IPS DF 6.9 (cell line): ENCODE measurements around the gene EME2.

Experiments
- DNase-seq: peaks from one replicate; pipeline ENCODE4 v3.0.0-alpha.2; 2013; ENCODE audit warnings: low read depth, low spot score
- H3K27ac ChIP-seq: one replicate; pipeline ENCODE4 v1.5.1; 2013; ENCODE audit warnings: low read length, control low read depth
- H3K27me3 ChIP-seq: 2 replicates; pipeline ENCODE4 v1.6.1; 2013; ENCODE audit warnings: mild to moderate bottlenecking, low read length; ENCODE audit not compliant: control insufficient read depth, insufficient read depth
- H3K36me3 ChIP-seq: 2 replicates; pipeline ENCODE4 v1.6.1; 2013; ENCODE audit warnings: low read length; ENCODE audit not compliant: control insufficient read depth, insufficient read depth
- H3K4me1 ChIP-seq: 2 replicates; pipeline ENCODE4 v1.6.1; 2013; ENCODE audit warnings: low read length; ENCODE audit not compliant: control insufficient read depth, insufficient read depth
- H3K4me3 ChIP-seq: 2 replicates; pipeline ENCODE4 v1.5.1; 2013; ENCODE audit warnings: mild to moderate bottlenecking, low read length
- H3K9me3 ChIP-seq: 2 replicates; pipeline ENCODE4 v1.6.1; 2013; ENCODE audit warnings: low read length, inconsistent platforms; ENCODE audit not compliant: control insufficient read depth, insufficient read depth
- WGBS: extraction: QIAGEN DNeasy Blood & Tissue Kit; methylation state at CpG from one replicate; pipeline ENCODE4 v1.1.7; 2013; ENCODE audit warnings: mixed read lengths, missing lambda C conversion rate; ENCODE audit not compliant: insufficient read length, insufficient coverage; 5-methylcytosine and 5-hydroxymethylcytosine counted together

Gene EME2

DNA sequence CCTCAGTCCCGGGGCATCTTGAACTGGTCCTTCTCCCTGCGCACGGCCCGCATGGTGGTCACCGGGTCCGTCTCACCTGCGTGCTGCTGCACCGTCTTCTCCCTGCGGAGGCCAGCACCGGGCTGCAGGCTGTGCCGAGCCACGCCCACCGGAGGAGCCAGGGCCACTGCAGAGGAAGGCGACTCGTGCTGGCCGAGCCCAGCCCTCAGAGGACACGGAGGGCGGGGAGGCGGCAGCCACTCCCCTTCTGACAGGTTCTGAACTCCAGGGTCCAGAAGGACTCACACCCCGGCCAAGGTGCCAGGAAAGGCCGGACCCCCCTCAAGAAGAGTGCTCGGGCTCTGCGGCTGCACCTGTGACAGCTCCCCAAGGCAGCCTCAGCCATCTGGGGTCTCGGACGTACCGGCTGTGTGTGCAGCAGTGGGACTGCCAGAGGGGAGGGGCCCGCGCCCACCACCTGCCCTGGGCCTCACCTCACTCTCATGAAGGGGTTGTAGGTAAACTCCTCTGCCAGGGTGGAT lies 36.7 kb downstream of the EME2 start:
- Histone ChIP-seq H3K27ac (no peak overlapping the region), H3K4me3 (no peak overlapping the region), H3K4me1 (no peaks in the 10 kb centered on the region), H3K9me3 (no peaks in the 10 kb centered on the region; the same call in 1 of the 2 replicates), H3K27me3 (no peaks in the 10 kb centered on the region), H3K36me3 (no peaks in the 10 kb centered on the region)
- no CpG with 5 or more reads among the region's 28 CpGs for WGBS
- no peak for DNase-seq

GRCh38 chr16:1810106-1810505 lies 37.5 kb downstream of the EME2 start:
- DNase-seq, result no peak
- WGBS, result no CpG with 5 or more reads among the region's 16 CpGs
- Histone ChIP-seq H3K4me3 (no peak overlapping the region), H3K27me3 (no peaks in the 10 kb centered on the region), H3K4me1 (no peaks in the 10 kb centered on the region), H3K27ac (no peak overlapping the region), H3K9me3 (no peaks in the 10 kb centered on the region), H3K36me3 (no peaks in the 10 kb centered on the region)

GRCh38 chr16:1810536-1810935 lies 37.9 kb downstream of the EME2 start:
- Histone ChIP-seq H3K36me3 (0 out of 2 replicates have a peak, but pooled peaks cover 2% of the 10 kb centered on the region), H3K4me1 (no peaks in the 10 kb centered on the region), H3K4me3 (no peak overlapping the region), H3K27ac (no peak overlapping the region), H3K27me3 (no peaks in the 10 kb centered on the region), H3K9me3 (no peaks in the 10 kb centered on the region)
- WGBS, result no CpG with 5 or more reads among the region's 16 CpGs
- DNase-seq, result no peak

- H3K27me3 ChIP-seq, result no peaks in the 10 kb centered on the region
- no CpG with 5 or more reads among the region's 17 CpGs for WGBS
- H3K36me3 ChIP-seq, result peaks cover 10% of the 10 kb centered on the region; the same call in 1 of the 2 replicates
- no peak overlapping the region for H3K4me3 ChIP-seq
- DNase-seq, result no peak
- no peaks in the 10 kb centered on the region for H3K4me1 ChIP-seq
- H3K27ac ChIP-seq, result no peak overlapping the region
- no peaks in the 10 kb centered on the region for H3K9me3 ChIP-seq
Measured at GRCh38 chr16:1812732-1813163, 40.1 kb downstream of the EME2 start.

DNA sequence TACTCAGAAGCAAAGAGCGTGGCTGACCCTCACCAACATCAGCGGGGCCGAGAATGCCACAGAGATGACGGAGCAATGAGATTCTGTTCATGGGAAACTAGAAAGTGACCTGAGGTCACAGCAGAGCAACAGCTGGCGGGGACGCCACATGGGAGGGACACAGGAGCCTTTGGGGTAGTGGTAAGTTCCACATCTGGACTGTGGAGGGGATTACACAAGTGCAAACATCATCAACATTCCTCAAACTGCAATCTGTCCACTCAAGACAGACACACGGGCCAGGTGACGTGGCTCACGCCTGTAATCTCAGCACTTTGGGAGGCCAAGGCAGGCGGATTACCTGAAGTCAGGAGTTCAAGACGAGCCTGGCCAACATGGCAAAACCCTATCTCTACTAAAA lies 42.9 kb downstream of the EME2 start:
- Histone ChIP-seq H3K27me3 (no peaks in the 10 kb centered on the region), H3K27ac (no peak overlapping the region), H3K9me3 (no peaks in the 10 kb centered on the region), H3K36me3 (peaks cover 15% of the 10 kb centered on the region; the same call in 1 of the 2 replicates), H3K4me1 (no peaks in the 10 kb centered on the region), H3K4me3 (no peak overlapping the region)
- DNase-seq, result no peak
- WGBS, result no CpG with 5 or more reads among the region's 11 CpGs

DNA sequence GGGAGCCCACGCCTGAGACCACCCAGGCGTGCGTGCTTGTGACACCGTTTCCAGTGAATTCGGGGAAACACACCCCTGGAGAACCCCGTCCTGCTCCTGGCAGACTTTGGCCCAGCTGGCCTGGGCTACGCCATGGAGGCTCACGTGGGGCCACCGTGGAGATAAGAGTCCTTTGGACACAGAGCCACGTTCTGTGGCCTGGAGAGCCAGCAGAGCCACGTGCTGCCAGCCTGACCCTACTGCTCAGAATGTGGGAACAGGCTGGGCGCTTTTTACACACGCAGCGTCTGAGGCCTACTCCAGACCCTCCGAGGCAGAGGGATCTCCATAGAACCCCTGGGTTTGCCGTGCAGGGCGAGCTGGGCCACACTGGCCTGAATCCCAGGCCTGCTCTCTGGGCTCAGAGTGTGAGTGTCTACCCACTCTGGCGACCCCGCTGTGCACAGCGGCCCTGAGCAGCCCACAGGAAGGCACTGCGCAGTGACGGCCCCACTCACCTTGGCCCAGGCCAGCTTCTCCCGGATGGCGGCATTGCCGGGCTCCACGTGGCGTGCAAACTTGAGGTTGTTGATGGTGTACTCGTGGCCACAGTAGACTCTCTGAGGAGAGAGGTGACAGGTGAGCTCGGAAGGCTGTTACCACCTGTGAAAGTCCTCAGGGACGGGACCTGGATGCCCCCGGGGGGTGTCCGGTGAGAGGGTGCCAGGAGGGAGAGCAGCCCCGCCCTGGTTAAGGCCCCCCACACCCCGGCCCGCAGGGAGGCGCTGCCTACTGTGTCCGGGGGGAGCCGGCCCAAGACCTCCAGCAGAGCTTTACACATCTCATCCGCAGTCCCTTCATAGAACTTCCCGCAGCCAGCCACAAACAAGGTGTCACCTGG lies 44.0 kb downstream of the EME2 start:
- no peak for DNase-seq
- no peak overlapping the region for H3K27ac ChIP-seq
- peaks cover 15% of the 10 kb centered on the region; the same call in 1 of the 2 replicates for H3K36me3 ChIP-seq
- H3K9me3 ChIP-seq, result no peaks in the 10 kb centered on the region
- no CpG with 5 or more reads among the region's 40 CpGs for WGBS
- no peaks in the 10 kb centered on the region for H3K27me3 ChIP-seq
- no peaks in the 10 kb centered on the region for H3K4me1 ChIP-seq
- H3K4me3 ChIP-seq, result no peak overlapping the region

DNA sequence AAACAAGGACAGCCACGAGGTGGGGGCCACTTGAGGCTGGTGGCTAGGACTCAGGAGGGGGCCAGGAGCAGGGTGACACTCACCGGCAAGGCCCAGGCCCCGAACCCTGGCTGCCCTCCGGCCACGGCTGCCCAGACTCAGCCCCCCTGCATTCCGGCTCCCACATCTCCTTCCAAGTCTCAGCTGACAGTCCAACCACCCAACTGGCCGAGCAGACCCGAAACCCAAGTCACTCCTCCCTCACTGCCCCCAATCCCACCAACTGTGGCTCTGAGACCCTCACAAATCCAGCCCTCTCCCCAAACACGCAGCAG lies 44.6 kb downstream of the EME2 start:
- H3K27ac ChIP-seq, result no peak overlapping the region
- no peak overlapping the region for H3K4me3 ChIP-seq
- no CpG with 5 or more reads among the region's 9 CpGs for WGBS
- no peak for DNase-seq
- H3K4me1 ChIP-seq, result no peaks in the 10 kb centered on the region
- H3K36me3 ChIP-seq, result peaks cover 17% of the 10 kb centered on the region; the same call in 1 of the 2 replicates
- H3K27me3 ChIP-seq, result no peaks in the 10 kb centered on the region
- H3K9me3 ChIP-seq, result no peaks in the 10 kb centered on the region

GRCh38 chr16:1817716-1818115 lies 45.1 kb downstream of the EME2 start:
- DNase-seq, result no peak
- no CpG with 5 or more reads among the region's 17 CpGs for WGBS
- H3K27ac ChIP-seq, result no peak overlapping the region
- no peak overlapping the region for H3K4me3 ChIP-seq
- H3K4me1 ChIP-seq, result no peaks in the 10 kb centered on the region
- H3K27me3 ChIP-seq, result no peaks in the 10 kb centered on the region
- H3K9me3 ChIP-seq, result no peaks in the 10 kb centered on the region
- peaks cover 17% of the 10 kb centered on the region; the same call in 1 of the 2 replicates for H3K36me3 ChIP-seq

- WGBS, result no CpG with 5 or more reads among the region's 27 CpGs
- H3K27ac ChIP-seq, result no peak overlapping the region
- H3K9me3 ChIP-seq, result no peaks in the 10 kb centered on the region
- no peaks in the 10 kb centered on the region for H3K4me1 ChIP-seq
- no peaks in the 10 kb centered on the region for H3K27me3 ChIP-seq
- H3K36me3 ChIP-seq, result peaks cover 17% of the 10 kb centered on the region; the same call in 1 of the 2 replicates
- no peak for DNase-seq
- H3K4me3 ChIP-seq, result no peak overlapping the region
Measured at GRCh38 chr16:1818204-1818872, 45.7 kb downstream of the EME2 start.

DNA sequence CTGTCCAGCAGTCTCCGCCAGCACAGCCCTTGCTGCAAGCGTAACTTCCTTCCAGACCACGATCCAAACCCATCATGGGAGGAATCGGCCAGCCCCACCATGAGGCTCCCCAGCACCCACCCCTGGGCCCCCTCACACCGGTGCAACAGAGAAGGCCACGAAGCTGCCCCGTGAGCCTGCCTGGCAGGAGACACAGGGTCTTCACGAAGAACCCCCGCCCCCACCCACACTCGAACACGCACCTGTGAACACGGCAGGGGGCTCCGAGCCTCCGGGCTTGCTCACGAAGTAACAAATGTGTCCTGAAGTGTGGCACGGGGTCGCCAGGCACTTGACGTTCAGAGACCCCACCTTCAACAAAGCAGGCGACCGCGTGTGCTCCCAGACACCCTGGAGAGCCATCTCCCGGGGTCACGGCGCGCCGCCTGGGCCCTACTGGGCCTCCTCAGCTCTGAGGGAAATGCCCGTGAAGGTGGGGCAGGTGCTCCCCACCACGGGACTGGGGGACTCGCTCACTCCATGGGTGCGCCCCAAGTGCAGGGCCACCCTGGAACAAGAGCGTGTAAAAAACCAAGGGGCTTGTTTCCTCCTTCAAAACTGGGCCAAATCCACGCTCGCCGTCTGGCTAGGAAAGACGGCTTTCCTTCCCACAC lies 46.4 kb downstream of the EME2 start:
- H3K27me3 ChIP-seq, result no peaks in the 10 kb centered on the region
- H3K4me1 ChIP-seq, result no peaks in the 10 kb centered on the region
- WGBS, result no CpG with 5 or more reads among the region's 35 CpGs
- DNase-seq, result no peak
- peaks cover 17% of the 10 kb centered on the region; the same call in 1 of the 2 replicates for H3K36me3 ChIP-seq
- H3K27ac ChIP-seq, result no peak overlapping the region
- H3K4me3 ChIP-seq, result no peak overlapping the region
- no peaks in the 10 kb centered on the region for H3K9me3 ChIP-seq
